Endodermal cell (in vitro differentiated cells): ENCODE results near the gene C1orf35. TPM values are rescaled to one million over a fixed set of nuclear protein-coding genes. Genes with fewer than 3 reads are reported as not detected.

ENCODE experiments used
- DNase-seq: peaks from one replicate; pipeline ENCODE4 v3.0.0-alpha.2; 2017
- H3K27ac ChIP-seq: 2 replicates; pipeline ENCODE4 v1.5.1; 2013; ENCODE audit warnings: mild to moderate bottlenecking, low read depth, low read length, moderate library complexity
- H3K27me3 ChIP-seq: 2 replicates; pipeline ENCODE4 v1.6.1; 2013; ENCODE audit warnings: mild to moderate bottlenecking, low read length, moderate library complexity; ENCODE audit not compliant: insufficient read depth, control insufficient read depth, poor library complexity, severe bottlenecking
- H3K36me3 ChIP-seq: 2 replicates; pipeline ENCODE4 v1.7.0; 2013; ENCODE audit warnings: mild to moderate bottlenecking, low read length, moderate library complexity; ENCODE audit not compliant: control insufficient read depth, insufficient read depth
- H3K4me1 ChIP-seq: one replicate; pipeline ENCODE4 v1.7.0; 2013; ENCODE audit warnings: low read length; ENCODE audit not compliant: control insufficient read depth, insufficient read depth
- H3K4me3 ChIP-seq: 2 replicates; pipeline ENCODE4 v1.5.1; 2013; ENCODE audit warnings: mild to moderate bottlenecking, low read length, moderate library complexity
- H3K9ac ChIP-seq: 2 replicates; pipeline ENCODE4 v1.6.1; 2013; ENCODE audit warnings: mild to moderate bottlenecking, low read length, moderate library complexity; ENCODE audit not compliant: poor library complexity, severe bottlenecking; ENCODE audit errors: extremely low read depth
- H3K9me3 ChIP-seq: 2 replicates; pipeline ENCODE4 v1.6.1; 2013; ENCODE audit warnings: mild to moderate bottlenecking, low read length, moderate library complexity; ENCODE audit not compliant: control insufficient read depth
- H3K27ac Mint-ChIP-seq: 2 replicates; pipeline ENCODE4 v1.8.0; 2020; ENCODE audit warnings: mixed read lengths
- H3K27me3 Mint-ChIP-seq: 2 replicates; pipeline ENCODE4 v1.8.0; 2021; ENCODE audit warnings: mild to moderate bottlenecking, mixed read lengths; ENCODE audit not compliant: insufficient read depth
- H3K36me3 Mint-ChIP-seq: 2 replicates; pipeline ENCODE4 v1.8.0; 2020; ENCODE audit warnings: low read depth, mixed read lengths
- H3K4me1 Mint-ChIP-seq: 2 replicates; pipeline ENCODE4 v1.8.0; 2020; ENCODE audit warnings: mixed read lengths
- H3K4me3 Mint-ChIP-seq: 2 replicates; pipeline ENCODE4 v1.8.0; 2020; ENCODE audit warnings: mild to moderate bottlenecking, moderate library complexity, mixed read lengths
- H3K9me3 Mint-ChIP-seq: 2 replicates; pipeline ENCODE4 v1.8.0; 2020; ENCODE audit warnings: mild to moderate bottlenecking, mixed read lengths
- WGBS, 2 experiments: methylation state at CpG; one replicate each; pipeline versions ENCODE4 v1.1.5 to v1.1.7; 2013; ENCODE audit warnings: missing lambda C conversion rate in 2 of 2, mixed read lengths in 1 of 2; ENCODE audit not compliant: insufficient coverage in 1 of 2, insufficient read length in 1 of 2; 5-methylcytosine and 5-hydroxymethylcytosine counted together
- total RNA-seq, 2 donors: library from RNA; stranded (reverse); fragmentation: NEBNext Ultra II Directional in 1 of 2; extraction: Animal tissue kit (Norgen Biotek cat#: 25700) in 1 of 2; gene quantifications; 2 replicates in 1 of 2; 3 replicates in 1 of 2; pipeline ENCODE4 v1.2.1, GENCODE V29; 2021
- TF ChIP-seq, protein P1 (sequence below): fragments of 200-600 bp; sonication (generic); conservative IDR thresholded peaks from 2 replicates; pipeline ENCODE4 v1.5.0; 2021; ENCODE audit warnings: antibody characterized with exemption, mild to moderate bottlenecking

The C1orf35 gene
- total RNA-seq, 2 donors from 2014 or later: 31.6 to 34.0 TPM

DNA sequence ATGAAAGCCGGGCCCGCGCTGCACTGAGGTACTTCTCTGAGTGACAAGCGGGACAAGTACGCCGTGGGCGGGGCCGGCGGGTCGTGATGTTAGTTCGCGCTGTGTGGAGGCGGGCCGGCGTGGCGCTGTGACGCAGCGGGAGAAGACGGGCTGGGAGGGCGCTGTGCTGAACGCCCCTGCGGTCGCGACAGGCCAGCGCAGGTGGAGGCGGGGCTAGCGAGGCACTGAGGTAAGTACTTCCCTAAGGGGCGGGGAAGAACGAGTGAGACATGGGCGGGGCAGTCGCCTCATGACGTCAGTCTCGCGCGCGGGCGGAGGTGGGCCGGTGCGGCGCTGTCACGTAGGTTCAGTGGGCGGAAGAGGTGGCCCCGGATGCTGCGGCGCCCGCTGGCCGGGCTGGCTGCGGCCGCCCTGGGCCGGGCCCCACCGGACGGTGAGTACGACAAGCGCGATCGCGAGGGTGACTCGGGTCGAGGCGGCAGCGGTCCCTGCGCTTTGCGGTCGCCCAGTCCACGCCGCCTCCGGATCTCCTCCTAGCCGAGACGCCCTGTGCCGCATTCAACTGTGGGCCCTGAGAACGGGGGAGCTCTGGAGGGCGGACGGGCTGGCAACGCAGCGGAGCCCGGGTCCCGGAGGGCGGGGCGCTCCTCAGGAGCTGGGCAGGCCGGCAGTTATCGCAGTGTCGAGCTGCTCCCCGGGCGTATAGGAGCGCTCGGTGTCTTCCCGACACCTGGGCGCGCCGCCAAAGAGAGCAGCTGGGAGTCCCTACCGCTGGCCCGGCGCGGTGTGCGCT lies 37.0 kb upstream of the C1orf35 start, which contains the start of gene GUK1:
Gene GUK1 (plus strand): TSS at position 349 of the 793 bp plus-strand sequence. CDS start 24 bp downstream, at position 373.
- no peaks in the 10 kb centered on the region for H3K9me3 Mint-ChIP-seq
- 0% methylated on average over 53 to 95 of the region's 95 CpGs for WGBS, 2 experiments

DNA sequence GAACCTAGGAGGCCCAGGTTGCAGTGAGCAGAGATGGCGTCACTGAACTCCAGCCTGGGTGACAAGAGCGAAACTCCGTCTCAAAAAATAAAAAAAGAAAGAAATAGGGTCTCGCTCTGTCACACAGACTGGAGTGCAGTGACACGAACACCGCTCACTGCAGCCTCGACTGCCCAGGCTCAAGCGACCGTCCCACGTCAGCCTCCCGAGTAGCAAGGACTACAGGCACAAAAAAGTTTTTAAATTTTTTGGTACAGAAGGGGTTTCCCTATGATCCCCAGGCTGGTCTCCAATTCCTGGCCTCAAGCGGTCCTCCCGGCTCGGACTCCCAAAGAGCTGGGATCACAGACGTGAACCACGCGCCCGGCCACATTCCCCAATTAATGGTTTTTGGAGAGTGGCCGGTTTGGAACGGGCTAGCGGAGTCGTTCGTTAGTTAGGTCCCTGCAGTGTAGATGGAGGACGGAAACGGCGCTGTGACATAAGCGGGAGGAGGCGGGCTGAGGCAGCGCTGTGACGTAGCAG lies 36.3 kb upstream of the C1orf35 start:
- no peaks in the 10 kb centered on the region for H3K9me3 Mint-ChIP-seq
- peaks cover 44% of the 10 kb centered on the region for H3K27me3 ChIP-seq
- H3K4me1 ChIP-seq: peaks cover 3% of the 10 kb centered on the region
- peaks cover 6% of the 10 kb centered on the region for H3K4me1 Mint-ChIP-seq
- TF ChIP-seq, protein P1, sequence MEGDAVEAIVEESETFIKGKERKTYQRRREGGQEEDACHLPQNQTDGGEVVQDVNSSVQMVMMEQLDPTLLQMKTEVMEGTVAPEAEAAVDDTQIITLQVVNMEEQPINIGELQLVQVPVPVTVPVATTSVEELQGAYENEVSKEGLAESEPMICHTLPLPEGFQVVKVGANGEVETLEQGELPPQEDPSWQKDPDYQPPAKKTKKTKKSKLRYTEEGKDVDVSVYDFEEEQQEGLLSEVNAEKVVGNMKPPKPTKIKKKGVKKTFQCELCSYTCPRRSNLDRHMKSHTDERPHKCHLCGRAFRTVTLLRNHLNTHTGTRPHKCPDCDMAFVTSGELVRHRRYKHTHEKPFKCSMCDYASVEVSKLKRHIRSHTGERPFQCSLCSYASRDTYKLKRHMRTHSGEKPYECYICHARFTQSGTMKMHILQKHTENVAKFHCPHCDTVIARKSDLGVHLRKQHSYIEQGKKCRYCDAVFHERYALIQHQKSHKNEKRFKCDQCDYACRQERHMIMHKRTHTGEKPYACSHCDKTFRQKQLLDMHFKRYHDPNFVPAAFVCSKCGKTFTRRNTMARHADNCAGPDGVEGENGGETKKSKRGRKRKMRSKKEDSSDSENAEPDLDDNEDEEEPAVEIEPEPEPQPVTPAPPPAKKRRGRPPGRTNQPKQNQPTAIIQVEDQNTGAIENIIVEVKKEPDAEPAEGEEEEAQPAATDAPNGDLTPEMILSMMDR: no peak
- H3K9ac ChIP-seq: no peak overlapping the region
- H3K27me3 Mint-ChIP-seq: peaks cover 47% of the 10 kb centered on the region
- no peaks in the 10 kb centered on the region for H3K9me3 ChIP-seq
- H3K4me3 ChIP-seq: peak overlapping the region; percentile 88
- H3K36me3 ChIP-seq: peaks cover 7% of the 10 kb centered on the region
- H3K4me3 Mint-ChIP-seq: peak overlapping the region; percentile 75
- no peaks in the 10 kb centered on the region for H3K36me3 Mint-ChIP-seq
- H3K27ac ChIP-seq: no peak overlapping the region
- H3K27ac Mint-ChIP-seq: peak overlapping the region; percentile 92
- no peak for DNase-seq
- 26 to 58% methylated on average over 12 to 30 of the region's 30 CpGs for WGBS, 2 experiments

More for the DNA sequence above, 37.0 kb upstream of the C1orf35 start, which contains the start of gene GUK1:
- Histone ChIP-seq H3K4me3 (peak within 1 kb of the TSS; percentile 88), H3K9ac (peak within 1 kb of the TSS; percentile 90), H3K36me3 (peaks cover 7% of the 10 kb centered on the region), H3K27me3 (peaks cover 37% of the 10 kb centered on the region), H3K4me1 (peaks cover 3% of the 10 kb centered on the region), H3K27ac (peak within 1 kb of the TSS; percentile 62), H3K9me3 (no peaks in the 10 kb centered on the region)
- peak within 1 kb of the TSS; percentile 75 for H3K4me3 Mint-ChIP-seq
- H3K27ac Mint-ChIP-seq: peak within 1 kb of the TSS; percentile 92
- DNase-seq: peak; percentile 100
- TF ChIP-seq, protein P1: peak; percentile 53
- no peaks in the 10 kb centered on the region for H3K36me3 Mint-ChIP-seq
- peaks cover 6% of the 10 kb centered on the region for H3K4me1 Mint-ChIP-seq
- peaks cover 40% of the 10 kb centered on the region for H3K27me3 Mint-ChIP-seq

DNA sequence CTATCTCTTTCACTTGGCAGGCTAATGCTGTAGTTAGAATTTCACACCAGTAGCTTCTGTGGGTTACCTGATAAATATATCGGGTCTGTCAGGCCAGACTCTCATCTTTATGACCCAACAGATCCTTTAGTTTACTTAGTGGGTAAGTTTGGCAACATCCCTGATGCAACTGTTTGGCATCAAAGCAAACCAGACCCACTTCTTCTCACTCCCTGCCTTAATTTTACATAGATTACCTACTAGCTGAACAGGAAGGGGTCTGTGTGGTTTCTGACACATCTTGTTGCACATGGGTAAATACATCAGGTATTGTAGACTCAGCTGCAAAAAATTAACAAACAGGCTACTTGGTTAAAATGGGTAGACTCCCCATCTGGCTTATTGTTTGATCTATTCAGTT lies 33.8 kb upstream of the C1orf35 start:
- Mint-ChIP-seq H3K9me3 (no peaks in the 10 kb centered on the region), H3K4me1 (peaks cover 6% of the 10 kb centered on the region), H3K4me3 (no peak overlapping the region), H3K27me3 (peaks cover 63% of the 10 kb centered on the region), H3K36me3 (no peaks in the 10 kb centered on the region), H3K27ac (no peak overlapping the region)
- Histone ChIP-seq H3K36me3 (peaks cover 3% of the 10 kb centered on the region), H3K27me3 (peaks cover 61% of the 10 kb centered on the region), H3K27ac (no peak overlapping the region), H3K4me3 (no peak overlapping the region), H3K9me3 (no peaks in the 10 kb centered on the region), H3K4me1 (no peaks in the 10 kb centered on the region), H3K9ac (no peak overlapping the region)
- DNase-seq: no peak
- TF ChIP-seq, protein P1: no peak
- WGBS, 2 experiments: 57 to 75% methylated on average over 1 of the region's 1 CpG
